Activated B cell treated with CpG ODN at 0.5 μM for 24 hours (primary cell): ENCODE results near the gene TNIP2. TPM values are rescaled to one million over a fixed set of nuclear protein-coding genes. Genes with fewer than 3 reads are reported as not detected.
A peak's percentile ranks its signal among the peaks of the same experiment; 100 is the strongest.

Experiments
- ATAC-seq: fragments of 200-7000 bp; cut with Tn5 transposase; one replicate; pipeline ENCODE4 v1.10.0; 2021; ENCODE audit warnings: low read depth, mild to moderate bottlenecking, moderate library complexity
- CTCF ChIA-PET: fragments of 350-600 bp; sonication (Branson Sonifier 250); formaldehyde crosslinking; loops from one replicate; lab custom pipeline; 2021; ENCODE audit warnings: antibody characterized with exemption; lab: Charles Lee
- POLR2A ChIA-PET: fragments of 350-600 bp; sonication (Branson Sonifier 250); formaldehyde crosslinking; loops from one replicate; lab custom pipeline; 2021; ENCODE audit warnings: antibody characterized with exemption; lab: Charles Lee
- DNase-seq: peaks from one replicate; pipeline ENCODE4 v3.0.0; 2022
- H3K27ac Mint-ChIP-seq: one replicate; pipeline ENCODE4 v1.8.0; 2020; ENCODE audit warnings: mixed read lengths
- H3K27me3 Mint-ChIP-seq: one replicate; pipeline ENCODE4 v1.8.0; 2021; ENCODE audit warnings: mixed read lengths
- H3K36me3 Mint-ChIP-seq: one replicate; pipeline ENCODE4 v1.8.0; 2021; ENCODE audit warnings: low read depth, mixed read lengths
- H3K4me1 Mint-ChIP-seq: one replicate; pipeline ENCODE4 v1.8.0; 2021; ENCODE audit warnings: mixed read lengths
- H3K4me3 Mint-ChIP-seq: one replicate; pipeline ENCODE4 v1.8.0; 2020; ENCODE audit warnings: mild to moderate bottlenecking, mixed read lengths
- H3K9me3 Mint-ChIP-seq: one replicate; pipeline ENCODE4 v1.8.0; 2020; ENCODE audit warnings: mixed read lengths
- intact Hi-C: fragments of 100-400 bp; cut with micrococcal nuclease; formaldehyde crosslinking; loops from one replicate; pipeline ENCODE4 v1.15.1; 2024
- total RNA-seq: library from RNA; stranded (reverse); gene quantifications from 2 replicates; pipeline ENCODE4 v1.2.3, GENCODE V29; 2022
- TF ChIP-seq, protein P1 (sequence below): fragments of 200-600 bp; IDR thresholded peaks from one replicate; pipeline ENCODE4 v1.8.0; 2022; ENCODE audit warnings: antibody characterized with exemption, mild to moderate bottlenecking

TNIP2 gene
- total RNA-seq, 1 donor from 2014 or later, result 83.2 TPM

DNA sequence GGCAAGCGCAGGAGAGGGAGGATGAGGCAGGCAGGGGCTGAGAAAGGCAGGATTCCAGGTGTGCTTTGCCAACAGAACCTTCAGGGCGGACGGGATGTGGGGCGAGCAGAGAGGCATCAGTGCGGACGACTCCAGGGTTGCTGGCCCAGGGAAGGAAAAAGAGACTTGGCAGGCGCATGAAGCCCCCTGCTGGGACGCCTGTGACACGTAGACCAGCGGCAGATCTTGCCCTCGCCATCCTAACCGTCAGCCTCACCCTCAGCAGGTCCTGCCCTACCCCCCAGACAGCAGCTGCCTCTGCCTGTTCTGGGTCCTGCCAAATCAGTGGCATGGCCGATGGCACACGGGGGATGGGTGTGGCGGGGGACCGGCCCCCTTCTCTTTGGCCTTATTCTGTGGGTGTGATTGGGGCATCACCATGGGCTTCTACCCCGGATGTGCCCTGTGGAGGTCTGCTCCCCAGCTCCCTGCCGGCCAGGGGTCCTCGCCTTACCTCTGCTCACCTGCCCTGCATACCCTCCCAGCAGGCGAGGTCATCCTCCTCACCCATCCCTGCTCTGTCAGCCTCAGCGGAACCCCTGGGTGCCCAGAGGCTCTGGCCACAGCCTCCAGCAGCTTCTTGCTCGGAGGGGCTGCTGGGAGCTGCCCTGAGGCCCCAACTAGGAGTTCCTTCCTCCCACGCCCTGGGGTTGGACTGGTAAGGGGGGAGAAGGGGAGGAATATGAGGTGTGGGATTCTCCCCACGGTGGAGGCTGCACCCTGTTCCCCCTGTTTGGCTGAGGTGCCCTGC is 33.9 kb upstream of the TNIP2 start:
- intact Hi-C loops, result no loop called here
- no peak for ATAC-seq
- Mint-ChIP-seq H3K9me3 (no peaks in the 10 kb centered on the region), H3K36me3 (no peaks in the 10 kb centered on the region), H3K4me3 (no peak overlapping the region), H3K4me1 (peaks cover 84% of the 10 kb centered on the region), H3K27ac (peak overlapping the region; percentile 38), H3K27me3 (no peaks in the 10 kb centered on the region)
- POLR2A ChIA-PET, result interaction anchor here (0.7 to 1.2 kb wide), 3 partner anchors 9 to 48 kb away, joined by 3 to 4 read pairs (median 4); no protein-coding TSS in a partner anchor
- CTCF ChIA-PET, result no interaction called here
- TF ChIP-seq, protein P1, sequence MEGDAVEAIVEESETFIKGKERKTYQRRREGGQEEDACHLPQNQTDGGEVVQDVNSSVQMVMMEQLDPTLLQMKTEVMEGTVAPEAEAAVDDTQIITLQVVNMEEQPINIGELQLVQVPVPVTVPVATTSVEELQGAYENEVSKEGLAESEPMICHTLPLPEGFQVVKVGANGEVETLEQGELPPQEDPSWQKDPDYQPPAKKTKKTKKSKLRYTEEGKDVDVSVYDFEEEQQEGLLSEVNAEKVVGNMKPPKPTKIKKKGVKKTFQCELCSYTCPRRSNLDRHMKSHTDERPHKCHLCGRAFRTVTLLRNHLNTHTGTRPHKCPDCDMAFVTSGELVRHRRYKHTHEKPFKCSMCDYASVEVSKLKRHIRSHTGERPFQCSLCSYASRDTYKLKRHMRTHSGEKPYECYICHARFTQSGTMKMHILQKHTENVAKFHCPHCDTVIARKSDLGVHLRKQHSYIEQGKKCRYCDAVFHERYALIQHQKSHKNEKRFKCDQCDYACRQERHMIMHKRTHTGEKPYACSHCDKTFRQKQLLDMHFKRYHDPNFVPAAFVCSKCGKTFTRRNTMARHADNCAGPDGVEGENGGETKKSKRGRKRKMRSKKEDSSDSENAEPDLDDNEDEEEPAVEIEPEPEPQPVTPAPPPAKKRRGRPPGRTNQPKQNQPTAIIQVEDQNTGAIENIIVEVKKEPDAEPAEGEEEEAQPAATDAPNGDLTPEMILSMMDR, result no peak
- no peak for DNase-seq

DNA sequence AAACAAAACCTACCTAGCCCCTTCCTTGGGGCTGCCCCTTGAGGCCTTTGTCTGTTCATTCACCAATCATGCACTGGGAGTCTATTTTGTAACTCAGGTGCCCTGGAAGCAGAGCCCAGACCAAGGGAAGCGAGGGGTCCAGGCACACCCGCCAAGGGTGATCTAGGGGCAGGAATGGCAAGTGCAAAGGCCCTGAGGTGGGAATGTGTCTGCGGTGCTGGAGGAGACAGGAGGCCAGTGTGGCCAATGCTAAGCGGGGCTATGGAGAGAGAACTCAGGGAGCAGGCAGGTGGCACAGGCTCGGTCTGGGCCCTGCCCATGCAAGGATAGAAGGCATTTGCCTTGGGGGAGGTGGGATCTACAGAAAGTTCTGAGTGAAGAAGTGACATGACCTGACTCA is 33.2 kb upstream of the TNIP2 start:
- Mint-ChIP-seq H3K27ac (peak overlapping the region; percentile 38), H3K27me3 (no peaks in the 10 kb centered on the region), H3K4me3 (no peak overlapping the region), H3K9me3 (no peaks in the 10 kb centered on the region), H3K4me1 (peaks cover 78% of the 10 kb centered on the region), H3K36me3 (no peaks in the 10 kb centered on the region)
- ChIA-PET CTCF (no interaction called here), POLR2A (no interaction called here)
- ATAC-seq (no peak), DNase-seq (peak; percentile 16)
- TF ChIP-seq, protein P1, result no peak
- intact Hi-C loops, result no loop called here

DNA sequence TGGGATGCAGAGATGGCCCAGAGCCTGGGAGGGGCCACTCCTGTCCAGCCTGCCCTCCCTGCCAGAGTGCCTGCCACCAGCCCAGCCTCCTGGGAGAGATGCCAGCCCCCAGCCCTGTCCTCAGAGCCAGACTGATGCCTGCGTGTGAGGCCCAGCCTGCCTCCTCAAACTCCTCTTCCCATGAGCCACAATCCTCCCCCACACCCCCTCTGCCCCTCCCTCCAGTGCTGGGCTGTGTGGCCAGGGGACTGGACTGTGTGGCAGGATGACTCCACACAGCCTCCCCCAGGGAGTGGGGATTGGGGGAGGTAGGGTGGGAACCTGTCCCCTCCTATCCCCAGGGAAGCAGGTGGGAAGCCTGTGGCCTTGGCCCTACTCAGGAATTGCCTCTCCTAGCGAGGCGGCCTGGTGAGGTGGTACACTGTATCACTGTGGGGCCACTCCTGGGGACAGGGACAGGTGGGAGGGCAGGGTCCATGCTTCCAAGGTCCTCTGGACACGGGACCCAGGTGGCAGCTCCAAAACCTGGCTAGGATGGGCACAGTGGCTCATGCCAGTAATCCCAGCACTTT is 32.5 kb upstream of the TNIP2 start:
- intact Hi-C loops, result no loop called here
- POLR2A ChIA-PET, result interaction anchor here (1.0 to 2.3 kb wide), 3 partner anchors 44 to 130 kb away, joined by 3 to 9 read pairs (median 5); no protein-coding TSS in a partner anchor
- H3K27me3 Mint-ChIP-seq, result no peaks in the 10 kb centered on the region
- peak; percentile 17 for DNase-seq
- H3K36me3 Mint-ChIP-seq, result no peaks in the 10 kb centered on the region
- no peak for ATAC-seq
- H3K4me3 Mint-ChIP-seq, result no peak overlapping the region
- peak overlapping the region; percentile 93 for H3K27ac Mint-ChIP-seq
- H3K4me1 Mint-ChIP-seq, result peaks cover 73% of the 10 kb centered on the region
- CTCF ChIA-PET, result no interaction called here
- H3K9me3 Mint-ChIP-seq, result peaks cover 4% of the 10 kb centered on the region
- TF ChIP-seq, protein P1, result no peak

DNA sequence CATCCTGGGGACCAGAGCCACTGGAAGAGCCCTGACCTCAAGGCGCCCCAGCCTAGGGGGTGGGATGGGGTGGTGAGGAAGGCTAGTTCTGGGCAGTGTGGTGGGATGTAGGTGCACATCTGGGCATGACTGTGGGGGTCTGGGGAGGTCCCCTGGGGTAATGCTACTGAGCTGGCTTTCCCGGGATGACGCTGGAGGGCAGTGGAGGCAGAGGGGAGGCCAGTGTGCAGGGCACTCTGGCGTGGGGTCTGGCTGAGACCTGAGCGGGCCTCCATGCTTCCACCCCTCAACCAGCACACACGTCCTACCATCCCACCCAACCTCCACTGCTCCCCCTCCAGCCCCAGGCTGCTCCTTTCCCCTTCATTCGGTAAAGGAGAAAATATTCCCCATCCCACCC is 32.0 kb upstream of the TNIP2 start:
- TF ChIP-seq, protein P1, result no peak
- Mint-ChIP-seq H3K4me3 (no peak overlapping the region), H3K4me1 (peaks cover 72% of the 10 kb centered on the region), H3K27ac (peak overlapping the region; percentile 93), H3K27me3 (no peaks in the 10 kb centered on the region), H3K9me3 (peaks cover 7% of the 10 kb centered on the region), H3K36me3 (no peaks in the 10 kb centered on the region)
- ATAC-seq, result no peak
- CTCF ChIA-PET, result interaction anchor here (1.2 kb wide), 1 partner anchor 25 kb away, joined by 4 read pairs; no protein-coding TSS in a partner anchor
- POLR2A ChIA-PET, result interaction anchor here (0.8 to 6.5 kb wide), 17 partner anchors 11 to 149 kb away, joined by 3 to 80 read pairs (median 5); no protein-coding TSS in a partner anchor
- intact Hi-C loops, result no loop called here
- DNase-seq, result no peak
